Muscle layer of duodenum (tissue), 2 donors: ENCODE results near the gene FAT2.

Experiments used
- H3K27ac ChIP-seq: one replicate; pipeline ENCODE4 v1.7.0; 2013; ENCODE audit warnings: mild to moderate bottlenecking, low read length
- H3K27me3 ChIP-seq: one replicate; pipeline ENCODE4 v1.7.0; 2013; ENCODE audit warnings: low read depth, mild to moderate bottlenecking, control low read depth, low read length
- H3K36me3 ChIP-seq, 2 donors: one replicate each; pipeline ENCODE4 v1.7.0; 2013; ENCODE audit warnings: low read length in 2 of 2, control low read depth in 1 of 2, mild to moderate bottlenecking in 1 of 2; ENCODE audit not compliant: insufficient read depth in 2 of 2, control insufficient read depth in 1 of 2
- H3K4me1 ChIP-seq, 2 donors: one replicate each; pipeline ENCODE4 v1.7.0; 2013; ENCODE audit warnings: low read length in 2 of 2, mild to moderate bottlenecking in 2 of 2, control low read depth in 1 of 2, moderate library complexity in 1 of 2; ENCODE audit not compliant: insufficient read depth in 2 of 2, control insufficient read depth in 1 of 2
- H3K4me3 ChIP-seq, 2 donors: one replicate each; pipeline ENCODE4 v1.7.0; 2013; ENCODE audit warnings: low read length in 2 of 2, low read depth in 1 of 2, mild to moderate bottlenecking in 1 of 2
- H3K9me3 ChIP-seq, 2 donors: one replicate each; pipeline ENCODE4 v1.7.0; 2013; ENCODE audit warnings: low read length in 2 of 2, control low read depth in 1 of 2, mild to moderate bottlenecking in 1 of 2; ENCODE audit not compliant: control insufficient read depth in 1 of 2
- donor health status: healthy.

FAT2 gene

DNA sequence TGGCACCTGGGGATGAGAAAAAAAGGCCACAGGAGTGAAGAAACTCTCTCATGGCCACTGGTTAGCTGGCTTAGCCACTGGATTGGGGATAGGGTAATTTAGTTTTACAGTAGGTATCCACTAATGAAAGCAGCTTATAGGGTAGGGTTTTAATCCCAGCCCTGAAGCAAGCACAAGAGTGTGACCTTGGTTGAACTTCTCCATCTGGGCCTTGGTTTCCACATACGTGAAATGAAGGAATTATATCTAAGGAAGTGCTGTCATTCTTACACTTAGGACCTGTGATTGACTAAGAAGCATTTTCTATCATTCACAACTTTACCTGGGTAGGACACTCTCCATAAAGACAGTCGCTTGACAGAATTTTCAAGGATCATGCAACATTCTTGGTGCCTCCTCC lies 49.6 kb downstream of the FAT2 start:
- Histone ChIP-seq H3K27ac (no peak overlapping the region), H3K36me3 (no peaks in the 10 kb centered on the region), H3K4me1 (no peaks in the 10 kb centered on the region), H3K4me3 (no peak overlapping the region), H3K9me3 (no peaks in the 10 kb centered on the region), H3K27me3 (no peaks in the 10 kb centered on the region)
